GM18505 (cell line): ENCODE results near the gene CPNE9.

ENCODE experiments used
- ATAC-seq: cut with Tn5 transposase; IDR thresholded peaks from one replicate; pipeline ENCODE4 v1.9.1; 2021; ENCODE audit not compliant: unreplicated experiment
- POLR2A ChIP-seq: IDR thresholded peaks from 4 replicates; pipeline ENCODE4 v1.6.1; 2011; ENCODE audit warnings: borderline replicate concordance; ENCODE audit not compliant: insufficient read depth, insufficient read length; ENCODE audit errors: extremely low read depth

The CPNE9 gene

DNA sequence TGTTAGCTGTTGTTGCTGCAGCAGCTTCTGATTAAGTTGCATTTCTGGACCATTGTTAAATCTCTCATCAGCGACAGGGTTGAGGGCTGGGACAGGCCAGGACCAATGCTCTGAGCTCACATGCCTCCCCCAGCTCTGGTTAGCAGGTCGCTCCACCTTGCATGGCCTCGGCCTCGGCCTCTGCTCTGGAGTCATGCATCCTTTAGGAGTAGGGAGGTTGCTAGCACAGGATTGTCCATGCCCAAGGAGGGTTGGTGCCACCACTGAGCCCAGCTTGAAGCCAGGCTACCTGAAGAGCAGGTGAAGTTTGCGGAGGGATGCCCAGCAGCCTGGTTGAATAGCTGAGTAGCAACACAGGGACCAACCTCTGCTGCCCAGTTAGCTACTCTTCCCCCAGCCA lies 11.2 kb upstream of the CPNE9 start:
- no peak for TF ChIP-seq POLR2A
- ATAC-seq: no peak

DNA sequence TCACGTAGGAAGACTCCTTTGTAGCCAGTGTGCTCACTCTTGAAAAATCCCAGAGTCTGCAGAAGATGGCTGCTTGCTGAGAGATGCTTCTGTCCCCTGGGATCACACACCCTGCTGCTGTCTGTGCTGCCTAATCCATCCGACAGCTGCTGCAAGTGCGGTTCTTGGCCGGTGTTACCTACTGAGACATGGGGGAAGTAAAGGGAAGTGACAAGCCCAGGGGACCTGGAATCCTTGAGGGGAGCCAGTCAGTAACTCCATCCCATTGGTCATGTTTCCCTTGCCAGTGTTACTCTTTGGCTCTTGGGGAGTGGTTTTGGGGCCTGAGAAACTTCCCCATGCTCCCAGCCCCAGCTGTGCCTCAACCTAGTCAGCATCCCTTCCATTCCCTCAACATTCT lies 8.3 kb upstream of the CPNE9 start:
- no peak for TF ChIP-seq POLR2A
- no peak for ATAC-seq

DNA sequence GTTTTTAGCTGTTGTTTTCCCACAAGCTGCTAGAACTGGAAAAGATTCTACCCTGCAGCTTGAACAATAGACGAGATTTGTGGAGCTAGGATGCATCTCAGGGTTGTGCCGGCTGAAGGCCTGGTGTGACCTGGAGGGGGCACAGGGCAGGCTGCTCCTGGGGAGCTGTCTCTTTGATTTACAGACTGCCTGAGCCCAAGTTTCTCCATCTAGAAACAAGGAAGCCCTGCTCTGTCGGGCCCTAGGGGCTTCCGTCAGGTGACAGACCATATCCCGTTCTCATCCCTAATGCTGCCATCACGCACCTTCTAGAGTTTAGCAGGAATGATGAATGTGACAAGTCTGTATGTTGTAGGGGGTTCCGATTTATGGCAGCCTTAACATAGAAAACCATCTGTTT lies 7.9 kb upstream of the CPNE9 start:
- no peak for TF ChIP-seq POLR2A
- no peak for ATAC-seq

DNA sequence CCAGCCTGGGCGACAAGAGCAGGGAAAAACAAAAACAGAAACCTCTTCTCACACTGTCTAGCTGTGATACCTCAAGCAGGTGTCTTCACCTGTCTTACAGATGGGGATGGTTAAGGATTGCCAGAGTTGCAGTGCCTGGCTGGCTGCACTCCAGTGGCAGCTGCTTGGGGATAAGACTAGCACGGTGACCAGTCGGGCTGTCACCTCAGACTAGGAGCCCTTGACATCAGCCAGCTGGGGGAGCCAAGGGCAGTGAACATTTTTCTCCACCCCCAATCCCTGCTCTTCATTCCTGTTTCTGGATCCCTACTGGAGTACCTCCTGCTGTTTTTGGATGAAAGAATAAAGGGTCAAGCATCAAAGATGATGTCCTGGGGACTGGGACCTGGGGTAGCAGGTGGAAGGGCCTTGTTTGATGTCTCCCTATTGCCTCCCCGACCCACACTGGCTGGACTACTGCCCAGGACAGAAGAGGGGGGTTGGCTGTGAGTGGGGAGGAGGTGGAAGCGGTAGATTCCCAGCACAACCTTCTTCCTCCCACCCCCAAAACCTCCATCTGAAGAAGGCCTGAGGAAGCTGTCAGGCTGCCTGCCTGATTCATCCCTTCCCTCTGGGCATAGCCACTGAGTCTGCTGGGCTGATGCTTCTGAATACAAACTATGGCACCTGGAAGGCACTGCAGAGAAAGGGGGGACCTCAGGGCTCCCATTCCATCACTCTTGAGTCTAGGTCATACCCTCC lies 7.0 kb upstream of the CPNE9 start:
- TF ChIP-seq POLR2A: no peak
- no peak for ATAC-seq

DNA sequence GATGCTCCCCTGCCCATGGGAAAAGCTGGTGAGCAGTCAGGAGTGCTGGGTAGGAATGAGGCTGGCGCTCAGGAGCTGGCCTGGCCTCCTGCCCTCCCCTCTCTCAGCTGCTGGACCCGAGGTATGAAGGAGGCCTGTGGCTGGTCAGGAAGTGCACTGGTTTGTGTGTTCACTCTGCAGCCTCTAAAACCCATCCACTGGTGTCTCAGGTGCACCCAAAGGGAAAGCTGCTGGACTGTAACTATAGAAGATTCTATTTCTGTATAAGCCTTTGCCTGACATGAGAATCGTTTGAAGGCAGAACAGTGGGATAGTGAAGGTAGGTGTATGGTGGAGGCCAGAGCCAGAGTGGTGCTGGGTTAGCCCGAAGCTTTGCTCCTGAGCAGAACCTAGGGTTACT lies 5.7 kb upstream of the CPNE9 start:
- no peak for ATAC-seq
- no peak for TF ChIP-seq POLR2A

DNA sequence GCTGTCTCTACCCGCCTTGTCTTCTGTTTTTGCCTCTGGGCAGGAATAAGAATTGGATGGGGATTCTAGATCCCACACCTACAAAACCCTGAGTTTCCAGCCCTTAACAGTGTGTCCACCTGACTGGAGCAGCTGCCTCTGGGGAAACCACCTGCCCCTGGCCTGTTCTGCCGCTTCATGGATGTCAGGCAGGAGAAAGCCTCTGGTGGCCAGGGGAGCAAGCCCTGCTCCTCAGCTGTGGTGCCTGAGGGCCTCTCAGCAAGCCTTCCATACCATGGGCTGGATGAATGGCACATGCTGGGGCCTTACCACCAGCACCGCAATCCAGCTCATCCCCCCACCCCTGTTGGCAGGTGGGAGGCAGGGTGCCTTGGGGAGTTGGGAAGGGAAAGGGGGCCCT lies 5.3 kb upstream of the CPNE9 start:
- TF ChIP-seq POLR2A: no peak

DNA sequence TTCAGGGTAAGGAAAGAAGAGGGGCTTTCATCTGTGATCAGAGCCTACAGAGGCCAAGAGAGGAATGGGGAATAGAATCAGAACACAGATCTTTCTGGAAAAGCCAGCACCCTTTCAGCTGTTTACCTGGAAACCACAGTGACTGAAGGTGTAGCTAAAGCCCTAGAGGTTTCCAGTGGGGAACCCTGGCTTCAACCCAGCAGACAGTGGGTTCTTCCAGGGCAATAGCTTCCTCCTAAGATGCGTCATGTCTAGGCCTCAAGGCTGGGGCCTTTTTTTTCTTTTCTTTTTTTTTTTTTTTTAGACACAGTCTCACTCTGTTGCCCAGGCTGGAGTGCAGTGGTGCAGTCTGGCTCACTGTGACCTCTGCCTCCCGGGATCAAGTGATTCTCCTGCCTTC lies 3.1 kb upstream of the CPNE9 start:
- TF ChIP-seq POLR2A: no peak
- ATAC-seq: no peak

More for the DNA sequence above, 5.3 kb upstream of the CPNE9 start:
- no peak for ATAC-seq

DNA sequence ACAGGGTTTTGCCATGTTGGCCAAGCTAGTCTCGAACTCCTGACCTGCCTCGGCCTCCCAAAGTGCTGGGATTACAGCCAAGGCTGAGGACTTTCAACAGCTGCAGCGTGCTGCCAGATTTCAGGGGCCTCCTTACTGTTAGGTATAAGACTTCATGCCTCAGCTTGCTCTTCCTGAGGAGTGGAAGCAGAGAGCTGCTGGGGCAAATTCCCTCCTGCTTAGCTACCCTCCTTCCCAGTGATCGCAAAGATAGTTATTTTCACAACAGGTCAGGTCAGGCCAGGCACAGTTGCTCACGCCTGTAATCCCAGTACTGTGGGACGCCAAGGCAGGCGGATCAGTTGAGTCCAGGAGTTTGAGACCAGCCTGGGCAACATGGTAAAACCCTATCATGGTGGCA lies 2.6 kb upstream of the CPNE9 start:
- TF ChIP-seq POLR2A: no peak
- ATAC-seq: no peak

DNA sequence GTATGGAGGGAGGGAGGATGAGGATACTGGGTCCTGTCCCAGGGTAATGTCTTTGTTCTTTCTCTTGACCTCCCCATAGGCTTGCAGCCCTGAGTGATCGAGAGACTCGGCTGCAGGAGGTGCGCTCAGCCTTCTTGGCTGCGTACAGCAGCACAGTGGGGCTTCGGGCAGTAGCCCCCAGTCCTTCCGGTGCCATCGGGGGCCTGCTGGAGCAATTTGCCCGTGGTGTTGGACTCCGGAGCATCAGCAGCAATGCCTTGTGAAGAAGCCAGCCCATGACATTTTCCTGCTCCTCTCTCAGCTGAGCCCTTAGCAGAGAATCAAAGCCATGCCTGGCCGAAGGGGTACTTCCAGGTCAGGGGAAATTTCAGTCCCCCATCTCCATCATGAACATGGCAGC lies 1.9 kb upstream of the CPNE9 start:
- TF ChIP-seq POLR2A: no peak
- no peak for ATAC-seq

DNA sequence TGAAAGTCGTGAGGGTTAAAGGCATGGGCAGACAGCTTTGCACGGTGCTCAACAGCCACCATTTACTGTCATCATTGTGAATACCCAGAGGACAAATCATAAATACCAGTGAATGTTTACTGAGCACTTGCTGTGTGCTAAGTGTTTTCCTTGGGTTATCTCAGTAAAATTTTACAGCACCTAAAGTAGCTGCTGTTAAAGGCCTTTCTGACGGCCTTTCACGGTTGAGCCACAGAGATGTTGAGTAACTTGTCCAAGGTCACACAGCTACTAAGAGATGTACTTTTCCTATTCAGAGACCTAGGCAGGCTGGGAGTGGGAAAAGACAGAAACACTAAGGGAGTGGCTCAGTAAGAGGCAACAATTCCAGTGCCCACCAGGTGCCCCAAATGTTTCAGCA lies 393 bp upstream of the CPNE9 start:
- ATAC-seq: no peak
- TF ChIP-seq POLR2A: no peak

DNA sequence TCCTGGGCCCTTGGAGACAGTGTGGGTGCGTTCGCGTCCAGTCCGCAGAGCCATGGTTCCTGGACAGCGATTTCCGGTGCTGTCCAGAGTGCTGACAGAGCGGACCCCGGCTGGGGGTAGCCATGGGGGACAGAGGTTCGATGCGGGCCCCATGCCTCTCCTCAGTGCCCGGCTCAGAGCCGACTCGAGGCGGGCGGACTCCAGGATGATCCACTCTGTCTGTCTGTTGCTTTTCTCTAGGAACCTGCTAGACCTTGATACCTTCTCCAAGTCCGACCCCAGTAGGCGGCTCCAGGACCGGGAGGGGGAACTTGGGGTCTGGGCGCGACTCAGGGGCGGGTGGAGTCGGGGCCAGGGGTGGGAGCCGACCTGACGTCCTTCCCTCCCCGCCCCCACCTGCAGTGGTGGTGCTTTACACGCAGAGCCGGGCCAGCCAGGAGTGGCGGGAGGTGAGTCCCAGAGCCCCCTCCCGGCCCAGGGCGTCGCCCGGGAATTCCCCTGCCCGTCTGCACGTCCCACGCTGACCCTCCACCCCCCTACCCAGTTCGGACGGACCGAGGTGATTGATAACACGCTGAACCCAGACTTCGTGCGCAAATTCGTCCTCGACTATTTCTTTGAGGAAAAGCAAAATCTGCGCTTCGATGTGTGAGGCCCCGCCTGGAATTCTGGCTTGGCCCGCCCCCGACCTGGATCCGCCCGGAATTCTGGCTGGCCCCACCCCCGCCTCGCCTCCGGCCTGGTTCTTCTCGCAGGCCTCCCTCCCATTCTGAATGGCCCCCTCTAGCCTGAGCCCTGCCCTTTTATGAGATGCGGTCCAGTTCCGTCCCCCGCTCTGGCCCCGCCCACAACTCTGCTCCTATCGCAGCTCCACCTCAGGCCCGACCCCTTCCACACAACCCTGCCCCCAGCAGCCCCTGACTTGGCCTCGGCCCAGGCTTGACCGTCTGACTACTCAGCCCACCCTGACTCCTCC lies 1.0 kb downstream of the CPNE9 start:
- no peak for TF ChIP-seq POLR2A
- no peak for ATAC-seq

DNA sequence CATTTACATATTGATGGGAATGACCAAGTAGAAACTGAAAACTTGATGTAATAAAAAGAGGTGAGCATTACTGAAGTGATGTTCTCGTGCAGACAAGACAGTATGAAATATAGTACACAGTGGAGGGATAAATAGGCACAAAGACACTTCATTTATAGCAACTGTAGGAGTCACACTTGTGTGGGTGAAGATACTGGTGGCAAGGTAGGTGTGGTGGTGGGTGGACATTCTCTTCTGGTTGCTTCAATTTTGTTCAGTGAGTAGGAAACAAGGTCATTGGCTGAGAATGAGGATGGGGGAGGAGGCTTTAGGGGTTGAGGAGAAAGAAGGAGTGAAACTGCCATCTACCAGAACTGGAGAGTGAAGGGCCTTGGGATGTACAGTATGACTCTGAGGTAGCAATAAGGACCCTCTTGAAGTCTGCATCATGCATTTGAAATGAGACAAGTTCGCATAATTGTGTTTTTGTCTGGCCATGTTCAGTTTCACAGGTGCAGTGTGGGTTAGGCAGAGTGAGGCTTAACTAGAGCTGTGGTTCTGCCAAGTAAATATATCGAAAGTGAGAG lies 6.6 kb downstream of the CPNE9 start:
- no peak for ATAC-seq

DNA sequence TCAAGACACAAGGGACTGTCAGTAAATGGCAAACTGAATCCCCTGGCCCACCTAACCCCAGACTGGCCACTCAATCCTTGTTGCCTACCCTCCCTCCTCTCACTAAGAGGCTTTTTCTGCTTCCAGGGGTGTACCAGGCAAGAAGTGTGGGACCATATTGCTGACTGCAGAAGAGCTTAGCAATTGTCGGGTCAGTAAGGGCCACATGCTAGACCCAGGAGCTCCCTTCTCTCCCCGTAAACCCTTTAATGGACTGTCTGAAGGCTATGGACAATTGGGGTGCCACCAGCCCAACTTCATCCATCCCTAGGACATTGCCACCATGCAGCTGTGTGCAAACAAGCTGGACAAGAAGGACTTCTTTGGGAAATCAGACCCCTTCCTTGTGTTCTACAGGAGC lies 8.8 kb downstream of the CPNE9 start:
- no peak for TF ChIP-seq POLR2A
- no peak for ATAC-seq

More for the DNA sequence above, 6.6 kb downstream of the CPNE9 start:
- TF ChIP-seq POLR2A: no peak
